ENCODE measurements around the gene PLXNA4. TPM values are rescaled to one million over a fixed set of nuclear protein-coding genes. Genes with fewer than 3 reads are reported as not detected.

The PLXNA4 gene
- total RNA-seq, 1 experiment from 2014 or later = not detected

- H3K9ac ChIP-seq (ENCODE audit: low read length) = no peak overlapping the region
- ATAC-seq = no peak
- no peaks in the 10 kb centered on the region for H4K20me1 ChIP-seq (ENCODE audit: insufficient read depth)
- H3K9me3 ChIP-seq (ENCODE audit: control insufficient read depth in 1 of 2, insufficient read depth in 1 of 2, low read depth in 1 of 2, low read length in 2 of 2) = no peaks in the 10 kb centered on the region
- CTCF ChIA-PET = no interaction called here
- no peaks in the 10 kb centered on the region for H3K36me3 ChIP-seq (ENCODE audit: control insufficient read depth in 1 of 2, insufficient read depth in 2 of 2, low read length in 2 of 2)
- TF ChIP-seq JUND (IDR thresholded peaks at IDR 0.05) = no peak
- no peak for TF ChIP-seq TCF7L2 (IDR thresholded peaks at IDR 0.05; ENCODE audit: borderline replicate concordance, extremely low read depth, insufficient read depth, insufficient read length)
- no peak for TF ChIP-seq CBX3 (IDR thresholded peaks at IDR 0.05; ENCODE audit: low read depth)
- TF ChIP-seq EZH2phosphoT487 (IDR thresholded peaks at IDR 0.05; ENCODE audit: borderline replicate concordance) = no peak
- no peak for TF ChIP-seq ZFX (IDR thresholded peaks at IDR 0.05)
- no peak for TF ChIP-seq POLR2A (IDR thresholded peaks at IDR 0.05; ENCODE audit: borderline replicate concordance, extremely low read depth, insufficient read depth, insufficient read length)
- TF ChIP-seq ZNF274 (IDR thresholded peaks at IDR 0.05; ENCODE audit: low read depth, low read length) = no peak
- TF ChIP-seq REST (IDR thresholded peaks at IDR 0.05; ENCODE audit: low read depth) = no peak
- TF ChIP-seq EGR1 (IDR thresholded peaks at IDR 0.05; ENCODE audit: low read depth) = no peak
- no peak for TF ChIP-seq FOSL1 (IDR thresholded peaks at IDR 0.05; ENCODE audit: low read depth)
- TF ChIP-seq EZH2 (IDR thresholded peaks at IDR 0.05) = no peak
- no peak for TF ChIP-seq SP1 (IDR thresholded peaks at IDR 0.05; ENCODE audit: low read depth)
- TF ChIP-seq ATF3 (IDR thresholded peaks at IDR 0.05) = no peak
- no peak for TF ChIP-seq SIN3A (IDR thresholded peaks at IDR 0.05; ENCODE audit: low read depth)
- no peak for TF ChIP-seq CEBPB (IDR thresholded peaks at IDR 0.05; ENCODE audit: low read depth)
- TF ChIP-seq RAD21 (IDR thresholded peaks at IDR 0.05; ENCODE audit: low read depth) = no peak
- TF ChIP-seq ELF1 (IDR thresholded peaks at IDR 0.05; ENCODE audit: borderline replicate concordance, low read depth) = no peak
- TF ChIP-seq POLR2AphosphoS5 (IDR thresholded peaks at IDR 0.05; ENCODE audit: low read depth, low read length) = no peak
- no TSS peak for BruUV-seq (replicated peaks)
- peaks cover 83% of the 10 kb centered on the region for H3K27me3 ChIP-seq (ENCODE audit: insufficient read depth, low read length)
- no peaks in the 10 kb centered on the region for H3K79me2 ChIP-seq (ENCODE audit: insufficient read depth, low read length)
- POLR2A ChIA-PET = no interaction called here
- no peak overlapping the region for H3K27ac ChIP-seq (ENCODE audit: low read depth, low read length)
- intact Hi-C loops (cut with micrococcal nuclease) = no loop called here
- no peaks in the 10 kb centered on the region for H3K4me1 ChIP-seq (ENCODE audit: control insufficient read depth in 1 of 2, insufficient read depth in 2 of 2, low read length in 2 of 2)
- RAD21 ChIA-PET (ENCODE audit: low non-redundant PET in 1 of 2, low total read pairs in 2 of 2, uncharacterized antibody in 2 of 2, unreplicated experiment in 2 of 2) = no interaction called here
- H2AFZ ChIP-seq (ENCODE audit: low read depth, low read length, poor library complexity, severe bottlenecking) = no peak overlapping the region
- no peak for DNase-seq (ENCODE audit: low read depth, low spot score)
- no peak overlapping the region for H3K4me2 ChIP-seq (ENCODE audit: low read length)
- H3K4me3 ChIP-seq (replicated peaks in 1 of 2; ENCODE audit: low read depth in 1 of 2, low read length in 2 of 2) = no peak overlapping the region
- no peaks in the 10 kb centered on the region for H3K9me2 ChIP-seq (ENCODE audit: insufficient read depth)
Observed at GRCh38 chr7:132471515-132471914, 104.8 kb downstream of the PLXNA4 start.
